GM23248 (cell line): Measurements from ENCODE around the gene SGTB.

Source experiments
- EZH2 ChIP-seq: fragments of 200-600 bp; sonication (generic); IDR thresholded peaks from 2 replicates; pipeline ENCODE4 v1.6.1; 2018; ENCODE audit warnings: antibody characterized with exemption, mild to moderate bottlenecking; ENCODE audit not compliant: insufficient read depth, poor library complexity, severe bottlenecking
- EZH2phosphoT487 ChIP-seq: fragments of 200-600 bp; sonication (generic); IDR thresholded peaks from 2 replicates; pipeline ENCODE4 v1.6.1; 2018; ENCODE audit warnings: antibody characterized with exemption, moderate library complexity, mild to moderate bottlenecking, low read depth; ENCODE audit not compliant: insufficient read depth

GRCh38 chr5:65737842-65738241 lies 15.9 kb upstream of the SGTB start:
- no peak for TF ChIP-seq EZH2
- TF ChIP-seq EZH2phosphoT487, result no peak
